Pancreas (tissue), 10 donors: ENCODE results near the gene FOXA1. TPM values are rescaled to one million over a fixed set of nuclear protein-coding genes. Genes with fewer than 3 reads are reported as not detected.

Experiments
- ATAC-seq, 4 donors: fragments of 200-7000 bp; cut with Tn5 transposase; one replicate each; pipeline versions ENCODE4 v1.8.0 to v1.9.1; 2020; ENCODE audit warnings: mild to moderate bottlenecking in 4 of 4, moderate library complexity in 4 of 4
- DNase-seq, 6 donors: peaks; one replicate each; pipeline ENCODE4 v3.0.0-alpha.2; 2020
- FAIRE-seq: peaks from 2 replicates; lab custom pipeline; 2012; peaks lifted over from hg19 to GRCh38; lab: Jason Lieb, UNC
- H3K27ac ChIP-seq, 4 donors: fragments of 200-600 bp; sonication (generic); 1 replicate in 3 of 4; 2 replicates in 1 of 4; pipeline versions ENCODE4 v1.5.0 to v1.8.0; 2020
- H3K27me3 ChIP-seq, 4 donors: fragments of 200-600 bp; one replicate each; pipeline ENCODE4 v1.8.0; 2021
- H3K36me3 ChIP-seq, 3 donors: fragments of 200-600 bp; sonication (generic) in 1 of 3; one replicate each; pipeline versions ENCODE4 v1.5.0 to v1.8.0; 2020 to 2021
- H3K4me1 ChIP-seq, 3 donors: fragments of 200-600 bp; one replicate each; pipeline ENCODE4 v1.8.0; 2021
- H3K4me3 ChIP-seq, 4 donors: fragments of 200-600 bp; sonication (generic) in 2 of 4; one replicate each; pipeline versions ENCODE4 v1.5.0 to v1.8.0; 2020 to 2021
- H3K9me3 ChIP-seq, 4 donors: fragments of 200-600 bp; one replicate each; pipeline ENCODE4 v1.8.0; 2021
- CTCF ChIP-seq, 4 donors: fragments of 200-600 bp; sonication (generic) in 3 of 4; IDR thresholded peaks; one replicate each; pipeline versions ENCODE4 v1.5.0 to v1.8.0; 2021; ENCODE audit warnings: antibody characterized with exemption in 4 of 4
- WGBS, 2 donors: extraction: QIAGEN DNeasy Blood & Tissue Kit; methylation state at CpG; one replicate each; pipeline ENCODE4 v1.1.7; 2013; 5-methylcytosine and 5-hydroxymethylcytosine counted together
- intact Hi-C, 3 donors: fragments of 100-400 bp; cut with DNase I; formaldehyde crosslinking; loops; one replicate each; pipeline versions ENCODE4 v1.11.1 to v1.14.2; 2022
- polyA plus RNA-seq, 2 donors: library from polyadenylated mRNA; stranded (reverse); fragments of 200-250 nt; gene quantifications; one replicate each; pipeline ENCODE4 v1.2.3, GENCODE V29; 2013
- total RNA-seq, 6 donors: library from RNA; stranded (reverse); fragmentation: NEBNext Ultra II Directional in 4 of 6; extraction: Animal tissue kit (Norgen Biotek cat#: 25700) in 4 of 6; gene quantifications; one replicate each; pipeline versions ENCODE4 v1.2.1 to v1.2.4, GENCODE V29; 2021 to 2023
- donor health status: healthy with polysubstance abuse.
- donor health status: DM: no; HTN: no; CAD: no; lungs with moderate emphysema.
- donor health status: DM: no; HTN: no; CAD: no.
- donor health status: control.
- donor health status: control.
- donor health status: Bipolar disorder and iron deficiency.
- donor health status: DM: yes; HTN: yes; CAD: no.
- donor health status: DM: no; HTN: no; CAD: no.
- donor health status: DM: no; HTN: no; CAD: no.
- donor health status: DM: yes; HTN: yes; CAD: no.

The FOXA1 gene
- total and polyA plus RNA-seq, 8 donors, result 0.12 to 1.4 (median 0.51) TPM

GRCh38 chr14:37569729-37570128, 25.3 kb downstream of the FOXA1 start:
- H3K27ac ChIP-seq, result no peak overlapping the region
- H3K4me3 ChIP-seq, result no peak overlapping the region
- no peaks in the 10 kb centered on the region for H3K36me3 ChIP-seq
- H3K27me3 ChIP-seq, result peaks cover 0 to 3% (median 0%) of the 10 kb centered on the region in 4 donors
- no peak for TF ChIP-seq CTCF (IDR thresholded peaks at IDR 0.05)
- no peaks in the 10 kb centered on the region for H3K9me3 ChIP-seq
- intact Hi-C loops, result no loop called here
- no peak for ATAC-seq
- peaks cover 0 to 9% (median 7%) of the 10 kb centered on the region in 3 donors for H3K4me1 ChIP-seq
- FAIRE-seq, result no peak
- WGBS, 2 donors, result 93 to 94% methylated on average over 7 of the region's 7 CpGs
- DNase-seq, result no peak

- H3K9me3 ChIP-seq, result no peaks in the 10 kb centered on the region
- peak in 3 of 4 donors; percentile 58 to 83 (median 78) for ATAC-seq
- no peaks in the 10 kb centered on the region for H3K27me3 ChIP-seq
- H3K27ac ChIP-seq, result peak overlapping the region in 1 of 4 donors; percentile 20
- H3K36me3 ChIP-seq, result no peaks in the 10 kb centered on the region
- intact Hi-C loops, result no loop called here
- DNase-seq, result no peak
- no peak overlapping the region for H3K4me3 ChIP-seq
- H3K4me1 ChIP-seq, result peaks cover 0 to 9% (median 7%) of the 10 kb centered on the region in 3 donors
- no peak for TF ChIP-seq CTCF (IDR thresholded peaks at IDR 0.05)
- no peak for FAIRE-seq
- 20 to 24% methylated on average over 3 of the region's 3 CpGs for WGBS, 2 donors
Observed at GRCh38 chr14:37566811-37567371, 28.2 kb downstream of the FOXA1 start.

GRCh38 chr14:37565550-37565949, 29.5 kb downstream of the FOXA1 start:
- H3K9me3 ChIP-seq, result no peaks in the 10 kb centered on the region
- ATAC-seq (no peak), FAIRE-seq (no peak), DNase-seq (no peak)
- 70 to 87% methylated on average over 1 of the region's 1 CpG for WGBS, 2 donors
- H3K4me1 ChIP-seq, result peaks cover 0 to 9% (median 7%) of the 10 kb centered on the region in 3 donors
- no peak overlapping the region for H3K4me3 ChIP-seq
- H3K36me3 ChIP-seq, result no peaks in the 10 kb centered on the region
- intact Hi-C loops, result no loop called here
- no peaks in the 10 kb centered on the region for H3K27me3 ChIP-seq
- H3K27ac ChIP-seq, result no peak overlapping the region
- no peak for TF ChIP-seq CTCF (IDR thresholded peaks at IDR 0.05)

- Histone ChIP-seq H3K27me3 (no peaks in the 10 kb centered on the region), H3K9me3 (no peaks in the 10 kb centered on the region), H3K27ac (no peak overlapping the region), H3K36me3 (no peaks in the 10 kb centered on the region), H3K4me3 (no peak overlapping the region), H3K4me1 (peaks cover 0 to 9% (median 7%) of the 10 kb centered on the region in 3 donors)
- DNase-seq (no peak), ATAC-seq (no peak), FAIRE-seq (no peak)
- TF ChIP-seq CTCF (IDR thresholded peaks at IDR 0.05), result no peak
- intact Hi-C loops, result no loop called here
- WGBS, 2 donors, result 76 to 86% methylated on average over 2 of the region's 2 CpGs
Observed at GRCh38 chr14:37563189-37563588, 31.9 kb downstream of the FOXA1 start.

- intact Hi-C loops, result no loop called here
- WGBS, 2 donors, result 83 to 86% methylated on average over 6 of the region's 6 CpGs
- DNase-seq (no peak), FAIRE-seq (no peak), ATAC-seq (no peak)
- no peaks in the 10 kb centered on the region for H3K27me3 ChIP-seq
- no peaks in the 10 kb centered on the region for H3K36me3 ChIP-seq
- no peaks in the 10 kb centered on the region for H3K4me1 ChIP-seq
- no peak overlapping the region for H3K4me3 ChIP-seq
- no peak for TF ChIP-seq CTCF (IDR thresholded peaks at IDR 0.05)
- H3K27ac ChIP-seq, result no peak overlapping the region
- no peaks in the 10 kb centered on the region for H3K9me3 ChIP-seq
Observed at GRCh38 chr14:37559386-37559785, 35.7 kb downstream of the FOXA1 start.
